GM19372 (cell line): ENCODE data around the gene KAT6B.
"Not testable (repeated sequence)": the region's sequence is repeated elsewhere in the genome, so short reads cannot be mapped to it uniquely, and the experiment has no call there.

Source experiments
- ATAC-seq: cut with Tn5 transposase; IDR thresholded peaks from one replicate; pipeline ENCODE4 v1.9.1; 2021; ENCODE audit warnings: mild to moderate bottlenecking, low read depth, moderate library complexity; ENCODE audit not compliant: unreplicated experiment

KAT6B gene

DNA sequence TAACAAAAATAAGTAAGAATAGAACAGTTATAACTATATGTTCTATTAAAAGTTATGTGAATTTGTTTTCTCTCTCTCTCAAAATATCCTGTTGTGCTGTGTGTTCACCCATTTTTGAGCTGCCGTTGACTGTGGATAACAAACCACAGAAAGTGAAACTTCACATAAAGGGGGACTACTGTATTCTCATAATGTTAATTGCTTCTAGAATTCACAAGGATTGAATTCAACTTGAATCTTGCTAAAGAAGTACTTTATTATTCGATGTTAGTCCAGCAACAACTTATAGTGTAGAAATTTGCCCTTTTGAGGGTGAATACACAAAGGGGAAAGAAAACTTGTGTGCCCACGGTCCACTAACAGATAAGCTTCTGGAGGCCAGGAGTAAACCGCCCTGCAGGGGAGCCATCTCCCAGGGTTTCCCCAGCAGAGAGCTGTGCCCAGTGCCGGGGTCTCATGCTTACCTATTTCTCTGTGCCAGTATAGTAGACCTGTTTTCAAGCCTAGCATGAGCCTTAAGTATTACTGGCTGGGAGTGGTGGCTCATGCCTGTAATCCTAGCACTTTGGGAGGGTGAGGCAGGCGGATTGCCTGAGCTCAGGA is 87.1 kb downstream of the KAT6B start:
- no peak for ATAC-seq

DNA sequence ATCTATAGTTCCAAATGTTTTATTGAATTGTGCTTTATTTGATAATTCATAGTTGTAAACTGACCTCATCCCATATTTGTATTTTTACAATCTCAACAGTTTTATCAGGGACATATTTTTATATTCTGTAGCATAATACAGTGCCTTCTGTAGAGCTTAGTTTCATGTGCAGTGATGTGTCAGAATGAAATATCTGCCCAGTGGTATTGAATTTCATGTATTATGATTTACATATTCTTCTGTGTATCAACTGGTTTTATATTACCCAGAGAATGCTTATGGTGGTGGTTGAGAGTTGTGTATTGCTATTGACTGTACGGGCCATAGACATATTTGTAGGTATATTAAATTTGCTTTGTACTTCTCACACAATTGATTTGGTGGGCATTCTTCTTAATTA is 89.9 kb downstream of the KAT6B start:
- ATAC-seq, result no peak

DNA sequence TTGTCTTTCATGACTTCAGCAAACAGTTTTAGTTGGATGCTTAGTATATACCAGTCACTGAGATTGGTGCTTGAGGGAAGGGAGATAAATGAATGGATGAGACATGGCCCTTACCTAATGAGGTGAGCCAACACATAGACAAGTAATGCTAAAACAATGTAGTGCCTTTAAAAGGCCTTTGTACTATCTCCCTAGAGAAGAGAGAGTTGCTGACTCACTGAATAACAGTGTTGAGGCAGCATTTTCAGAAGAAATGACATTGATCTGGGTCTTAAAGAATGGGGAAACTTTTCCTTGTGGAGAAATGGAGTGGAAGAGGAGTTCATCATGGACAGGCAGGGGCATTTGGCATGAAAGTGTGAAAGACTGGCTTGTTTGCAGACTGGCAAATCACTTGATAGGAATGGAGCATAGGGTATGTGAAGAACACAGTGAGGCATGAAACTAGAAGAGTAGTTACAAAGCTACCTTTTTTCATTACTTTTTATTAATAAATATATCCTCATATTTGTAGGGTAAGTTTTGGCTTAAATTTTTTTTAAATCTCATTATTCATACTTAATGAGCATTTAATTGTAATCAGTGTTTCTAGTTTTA is 91.2 kb downstream of the KAT6B start:
- no peak for ATAC-seq

DNA sequence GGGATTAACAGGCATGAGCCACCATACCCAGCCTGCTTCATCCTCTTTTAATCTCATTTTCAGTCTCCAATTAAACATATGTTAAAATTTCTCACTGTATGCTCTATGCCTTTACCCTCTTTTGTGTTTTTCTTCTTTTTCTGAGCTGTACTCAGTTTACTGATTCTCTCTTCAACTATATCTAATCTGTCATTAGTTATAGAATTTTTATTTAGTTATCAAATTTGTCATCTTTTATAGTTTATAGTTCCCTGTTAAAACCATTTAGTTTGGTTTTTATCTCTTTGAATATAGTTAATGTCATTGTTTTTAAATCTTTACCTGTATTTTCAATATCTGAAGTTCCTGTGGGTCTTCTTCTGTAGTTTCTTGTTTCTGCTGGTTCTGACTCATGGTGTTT is 93.3 kb downstream of the KAT6B start:
- no peak for ATAC-seq

DNA sequence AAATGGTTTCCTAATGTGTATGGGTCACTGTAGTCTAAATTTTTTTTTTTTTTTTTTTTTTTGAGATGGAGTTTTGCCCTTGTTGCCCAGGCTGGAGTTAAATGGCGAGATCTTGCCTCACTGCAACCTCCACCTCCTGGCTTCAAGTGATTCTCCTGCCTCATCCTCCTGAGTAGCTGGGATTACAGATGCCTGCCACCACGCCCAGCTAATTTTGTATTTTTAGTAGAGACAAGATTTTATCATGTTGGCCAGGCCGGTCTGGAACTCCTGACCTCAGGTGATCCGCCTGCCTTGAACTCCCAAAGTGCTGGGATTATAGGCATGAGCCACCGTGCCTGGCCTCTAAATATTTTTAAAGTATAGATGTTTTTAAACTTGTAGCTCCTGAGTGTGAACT is 94.7 kb downstream of the KAT6B start:
- ATAC-seq, result not testable (repeated sequence)

DNA sequence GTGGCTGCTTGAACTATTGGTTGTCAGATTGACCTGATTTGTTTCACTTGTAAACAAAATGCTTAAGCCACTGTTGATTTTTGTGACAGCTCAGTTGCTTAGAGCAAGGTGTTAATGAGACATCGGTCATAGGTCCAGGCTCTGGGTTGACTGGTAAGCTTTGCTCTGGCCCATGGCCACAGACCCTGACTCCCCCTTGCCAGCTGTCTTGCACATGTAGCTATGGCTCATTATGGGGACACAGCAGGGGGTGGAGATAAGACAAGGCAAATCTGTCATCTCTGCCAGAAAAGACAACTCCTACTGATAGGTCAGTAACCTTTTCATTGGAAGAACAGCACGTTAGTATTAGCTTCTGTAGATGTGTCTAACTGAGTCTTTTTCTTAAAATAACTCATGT is 95.3 kb downstream of the KAT6B start:
- no peak for ATAC-seq

DNA sequence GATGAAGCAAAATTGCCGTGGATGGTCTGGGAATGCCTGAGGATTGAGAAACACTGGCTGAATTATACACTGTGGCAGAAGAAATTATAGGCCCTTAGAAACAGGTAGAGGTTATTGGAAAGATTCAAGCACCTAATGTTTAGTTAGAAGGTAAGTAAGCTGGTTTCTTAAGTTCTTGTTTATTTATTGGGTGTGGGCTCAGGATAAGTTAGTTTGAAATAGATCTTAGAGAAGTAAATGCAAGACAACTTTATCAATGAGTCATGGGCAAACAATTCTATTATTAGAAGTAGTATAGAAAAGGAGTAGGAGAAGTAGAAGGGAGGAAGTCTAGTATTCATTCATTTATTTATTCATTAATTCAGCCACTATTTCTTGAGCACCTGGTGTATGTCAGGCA is 96.5 kb downstream of the KAT6B start:
- ATAC-seq, result no peak

DNA sequence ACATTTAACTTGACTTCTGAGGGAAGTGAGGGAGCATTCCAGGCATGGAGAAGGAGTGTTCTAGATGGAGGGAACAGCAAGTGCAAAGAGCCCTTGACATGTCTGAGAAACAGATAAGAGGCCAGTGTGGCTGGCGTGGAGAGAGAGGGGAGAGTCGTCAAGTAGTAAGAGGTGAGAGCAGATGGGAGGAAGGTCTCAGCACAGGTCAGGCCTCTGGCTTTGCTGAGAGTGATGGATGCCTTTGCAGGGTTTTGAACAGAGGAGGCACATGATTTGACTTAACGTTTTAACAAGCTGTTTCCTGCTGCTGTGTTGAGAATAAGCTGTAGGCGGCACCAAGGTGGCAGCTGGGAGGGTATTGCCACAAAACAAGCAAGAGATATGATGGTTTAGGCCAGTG is 97.2 kb downstream of the KAT6B start:
- ATAC-seq, result no peak

DNA sequence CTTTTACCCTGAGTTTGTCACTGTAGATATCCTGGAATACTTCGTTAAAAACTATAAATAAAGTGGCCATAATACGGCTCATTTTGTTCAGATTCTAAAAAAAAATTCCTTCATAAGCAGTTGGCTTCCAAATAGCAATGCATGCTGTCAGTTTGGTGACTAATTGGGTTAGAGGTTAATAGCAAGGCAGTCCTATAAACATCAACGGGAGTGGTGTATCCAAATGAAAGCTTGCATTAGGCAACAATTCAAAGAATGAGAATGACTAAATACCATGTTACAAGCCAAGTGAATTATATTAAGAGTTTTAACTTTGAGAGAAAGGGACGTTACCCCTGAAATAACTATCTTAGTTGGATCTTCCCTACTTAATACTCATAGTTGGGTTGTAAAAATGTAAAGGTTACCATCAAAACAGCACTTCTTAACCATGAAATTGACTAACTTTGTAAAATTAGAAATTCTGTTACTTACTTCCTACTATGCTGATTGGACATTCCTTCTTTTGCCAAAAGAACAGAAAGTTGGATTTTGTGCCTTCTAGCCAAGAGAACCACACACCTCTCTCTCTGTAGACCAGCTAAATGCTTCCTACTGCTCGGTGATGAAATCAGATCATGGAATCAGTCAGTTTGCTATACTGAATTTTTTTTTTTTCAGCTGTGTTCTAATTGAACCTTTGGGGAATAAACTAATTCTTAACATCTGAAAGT is 98.0 kb downstream of the KAT6B start:
- ATAC-seq, result no peak

DNA sequence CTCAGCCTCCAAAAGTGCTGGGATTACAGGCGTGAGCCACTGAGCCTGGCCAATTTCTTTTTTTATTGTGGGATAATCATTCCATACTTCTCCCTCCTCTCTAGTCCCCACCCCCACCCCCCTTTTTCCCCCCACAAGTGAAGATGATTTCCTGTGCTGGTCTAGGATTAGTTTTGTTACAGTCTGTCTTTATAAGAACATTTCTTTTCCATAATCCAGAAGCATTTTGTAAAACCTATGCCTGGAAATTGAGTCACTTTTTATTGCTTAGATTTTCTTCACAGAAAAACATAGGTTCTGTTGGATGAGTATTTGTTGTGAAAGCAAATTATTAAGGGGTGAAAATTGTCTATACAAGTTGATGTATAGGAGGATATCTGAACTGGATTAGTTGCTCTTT is 98.9 kb downstream of the KAT6B start:
- no peak for ATAC-seq

DNA sequence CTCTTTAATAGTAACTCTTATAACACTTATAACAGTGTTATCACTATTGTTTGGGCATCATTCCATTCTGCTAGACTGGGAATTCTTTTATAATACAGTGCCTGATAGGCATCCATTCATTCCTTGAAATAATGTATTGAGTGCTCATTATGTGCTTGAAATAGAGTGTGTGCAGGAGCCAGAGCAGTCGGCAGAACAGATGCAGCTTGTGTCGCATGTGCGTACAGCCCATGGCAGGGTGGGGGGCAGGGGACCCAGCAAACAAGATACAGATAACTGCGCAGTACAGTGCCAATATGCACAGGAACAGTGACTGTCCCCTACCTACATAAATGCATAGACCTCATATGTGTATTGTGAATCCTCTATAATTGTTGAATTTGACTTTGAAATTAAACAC is 99.3 kb downstream of the KAT6B start:
- no peak for ATAC-seq

DNA sequence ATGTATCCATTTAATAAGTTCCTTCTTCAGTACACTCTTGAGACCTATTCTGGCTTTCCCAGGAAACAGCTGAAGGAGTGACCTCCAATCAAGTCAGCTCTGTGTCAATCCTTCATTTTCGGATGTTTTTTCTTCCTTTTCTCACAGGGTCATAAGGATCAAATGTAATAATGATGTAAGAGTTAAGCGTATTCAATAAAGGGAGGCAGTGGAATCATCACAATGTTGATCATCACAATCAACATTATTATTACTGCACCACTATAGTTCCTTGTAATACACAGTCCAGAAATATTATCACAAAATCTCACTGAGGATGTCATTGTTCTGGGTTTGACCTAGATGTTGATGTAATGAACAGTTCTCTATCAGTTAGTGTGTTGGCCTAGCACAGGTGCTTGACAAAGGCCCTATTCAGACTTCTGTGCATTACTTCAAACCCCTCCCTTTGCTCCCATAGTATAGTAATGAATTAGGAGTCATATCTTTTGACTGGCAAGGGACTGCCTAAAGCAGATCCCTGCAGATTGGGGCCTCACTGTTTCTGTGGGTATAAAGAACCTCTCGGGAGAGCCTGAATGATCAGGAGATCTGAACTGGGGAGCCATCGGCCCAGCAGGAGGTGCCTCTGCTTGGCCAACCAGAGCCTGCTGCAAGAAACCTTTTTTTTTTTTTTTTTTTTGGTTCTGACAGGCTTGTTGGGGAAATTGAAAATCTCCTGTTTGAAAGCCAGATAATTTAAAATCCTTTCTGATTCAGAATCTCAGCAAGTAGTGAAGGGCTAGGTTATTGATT is 100.6 kb downstream of the KAT6B start:
- no peak for ATAC-seq

DNA sequence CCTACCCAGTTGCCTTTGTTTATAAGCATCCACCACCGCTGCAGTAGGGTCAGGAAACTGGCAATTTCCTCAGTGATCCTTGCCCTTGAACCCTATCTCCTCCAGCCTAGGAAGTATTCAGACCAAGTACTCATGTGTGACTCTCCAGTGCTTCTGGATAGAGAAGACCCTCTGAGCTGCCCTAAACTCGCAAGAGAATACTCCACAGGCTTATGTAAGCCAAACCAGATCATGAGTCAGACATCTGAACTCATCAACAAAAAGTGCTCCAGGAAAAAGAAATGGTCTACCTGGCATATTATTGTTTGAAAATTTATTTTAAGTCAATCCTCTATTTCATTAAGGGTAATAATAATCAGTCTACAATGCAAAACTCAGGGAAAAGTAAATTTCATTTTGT is 101.3 kb downstream of the KAT6B start:
- no peak for ATAC-seq

DNA sequence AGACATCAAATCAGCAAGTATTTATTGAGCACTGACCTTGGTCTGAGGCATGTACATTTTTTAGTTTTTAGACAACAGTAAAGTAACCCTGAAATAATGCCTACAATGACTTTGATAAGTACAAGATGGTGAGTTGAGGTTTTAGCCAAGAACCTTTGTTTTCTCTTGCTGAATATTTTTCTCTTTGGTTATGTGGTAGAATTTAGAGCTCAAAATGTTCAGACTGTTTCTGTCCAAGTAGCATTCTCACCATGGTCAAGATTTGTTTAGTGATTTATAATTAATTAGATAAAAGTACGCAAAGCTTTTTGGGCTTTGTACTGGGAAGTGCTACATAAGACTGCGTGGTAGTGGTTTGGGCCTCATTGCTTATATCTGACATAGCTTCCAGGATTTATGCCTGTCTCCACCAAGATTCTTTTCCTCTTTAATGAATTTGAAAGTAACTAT is 102.4 kb downstream of the KAT6B start:
- no peak for ATAC-seq

DNA sequence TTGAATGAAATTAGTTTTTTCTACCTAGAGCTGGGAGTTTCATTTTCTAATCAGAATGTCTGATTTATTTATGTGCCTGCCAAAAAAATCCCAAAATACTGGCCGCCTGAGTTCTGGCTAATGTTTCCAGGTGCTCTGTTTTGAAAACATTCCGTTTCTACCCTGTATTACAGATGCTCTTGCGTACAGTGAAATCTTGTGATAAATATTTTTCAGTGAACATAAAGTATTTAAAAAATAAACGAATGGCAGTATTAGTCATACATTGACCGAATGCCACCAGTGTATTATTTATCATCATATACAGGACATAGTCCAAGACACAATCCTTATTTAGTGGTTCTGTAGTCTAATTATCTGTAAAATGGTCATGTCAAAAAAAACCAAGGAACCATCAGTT is 102.8 kb downstream of the KAT6B start:
- no peak for ATAC-seq

DNA sequence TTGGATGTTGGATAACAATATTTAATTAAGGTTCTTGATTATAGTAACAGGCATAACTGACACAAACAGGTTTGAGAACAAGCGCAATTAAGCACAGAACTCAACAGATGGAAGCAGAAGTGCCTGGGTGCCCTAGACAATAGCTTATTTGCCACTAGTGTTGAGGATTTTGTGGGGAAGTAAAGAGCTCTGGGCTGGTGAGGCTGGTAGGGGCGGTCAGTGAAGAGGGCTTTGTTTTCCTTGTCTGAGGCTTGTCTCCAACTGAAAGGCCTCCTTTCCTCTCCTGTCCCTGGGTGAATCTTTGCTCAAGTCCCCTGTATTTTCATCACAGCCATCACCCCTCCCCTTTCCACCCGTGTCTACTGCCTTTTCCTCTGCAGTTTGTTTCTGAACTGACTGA is 104.6 kb downstream of the KAT6B start:
- no peak for ATAC-seq

DNA sequence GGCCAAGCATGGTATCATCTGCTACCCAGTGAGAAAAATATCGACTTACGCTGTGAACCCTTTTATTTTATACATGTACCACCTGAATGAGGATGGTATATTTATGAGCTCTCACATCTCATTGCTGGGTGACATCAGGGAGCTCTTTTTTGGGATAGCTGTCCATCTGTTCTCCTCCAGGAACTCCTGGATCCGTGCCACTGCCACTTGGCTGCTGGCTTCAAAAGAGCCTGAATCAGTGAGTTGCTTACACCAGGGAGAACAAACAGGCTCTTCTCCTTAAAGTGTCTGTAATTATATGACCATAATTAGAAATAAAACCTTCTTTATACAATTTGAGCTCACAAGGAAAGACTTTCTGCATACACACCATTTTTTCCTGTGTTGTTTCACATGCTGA is 106.2 kb downstream of the KAT6B start:
- no peak for ATAC-seq

DNA sequence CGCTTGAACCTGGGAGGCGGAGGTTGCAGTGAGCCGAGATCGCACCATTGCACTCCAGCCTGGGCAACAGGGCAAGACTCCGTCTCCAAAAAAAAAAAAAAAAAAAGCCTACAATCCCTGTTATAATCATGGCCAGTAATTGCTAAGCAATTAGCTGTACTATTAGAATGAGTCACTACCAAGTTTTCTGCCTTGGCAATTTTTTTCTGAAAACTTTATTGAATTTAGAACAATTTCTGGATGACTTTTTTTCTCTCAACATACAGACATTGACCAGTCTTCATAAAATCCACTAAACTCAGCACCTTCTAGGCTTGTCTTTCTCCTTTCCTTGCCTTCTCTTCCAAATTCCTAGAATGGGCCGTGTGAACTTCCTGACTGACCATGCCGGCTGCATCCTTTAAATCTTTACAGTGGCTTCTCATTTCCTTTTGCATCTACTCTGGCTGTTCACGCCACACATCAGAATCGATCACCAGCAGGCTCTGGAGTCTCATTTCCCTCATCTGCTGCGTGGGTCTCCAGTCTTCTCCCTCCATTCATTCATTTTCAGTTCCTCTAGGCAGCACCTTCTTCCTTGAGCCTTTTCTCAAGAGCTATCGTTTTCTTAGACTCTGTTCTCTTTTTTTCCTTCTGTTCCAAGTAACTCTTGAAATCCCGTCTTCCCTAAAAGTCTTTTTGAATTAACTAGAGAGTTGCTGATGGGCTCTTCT is 107.9 kb downstream of the KAT6B start:
- ATAC-seq, result no peak

DNA sequence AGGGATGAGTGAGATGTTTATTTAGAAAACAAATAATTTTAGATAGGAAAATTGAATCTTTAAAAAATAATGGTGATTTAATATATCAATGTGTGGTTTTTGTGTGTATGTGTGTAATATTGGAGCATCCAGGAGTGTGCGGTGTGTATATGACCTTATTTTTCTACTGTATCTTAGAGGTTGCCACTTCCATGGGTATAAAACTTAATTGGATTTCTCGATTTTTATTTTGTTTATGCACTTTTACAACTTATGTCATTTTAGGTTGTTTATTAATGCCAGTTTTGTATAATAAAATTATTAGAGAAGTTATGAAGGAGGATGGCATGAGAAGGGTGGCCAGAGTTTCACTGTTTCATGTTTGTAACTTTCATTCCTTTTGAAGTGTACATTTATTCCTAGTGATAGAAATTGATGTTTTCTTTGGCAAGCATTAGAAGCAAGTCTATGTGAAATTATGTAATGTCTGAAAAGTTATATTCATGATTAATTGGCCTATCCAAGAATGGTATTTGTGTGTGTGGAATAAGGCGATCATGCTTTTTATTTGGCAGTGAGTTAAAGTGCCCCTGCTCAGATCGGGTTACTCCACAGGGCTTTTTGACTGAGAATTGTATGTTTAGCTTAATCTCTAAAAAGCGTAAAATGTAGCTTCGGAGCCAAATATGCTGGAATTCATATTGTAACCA is 110.3 kb downstream of the KAT6B start:
- ATAC-seq, result no peak

DNA sequence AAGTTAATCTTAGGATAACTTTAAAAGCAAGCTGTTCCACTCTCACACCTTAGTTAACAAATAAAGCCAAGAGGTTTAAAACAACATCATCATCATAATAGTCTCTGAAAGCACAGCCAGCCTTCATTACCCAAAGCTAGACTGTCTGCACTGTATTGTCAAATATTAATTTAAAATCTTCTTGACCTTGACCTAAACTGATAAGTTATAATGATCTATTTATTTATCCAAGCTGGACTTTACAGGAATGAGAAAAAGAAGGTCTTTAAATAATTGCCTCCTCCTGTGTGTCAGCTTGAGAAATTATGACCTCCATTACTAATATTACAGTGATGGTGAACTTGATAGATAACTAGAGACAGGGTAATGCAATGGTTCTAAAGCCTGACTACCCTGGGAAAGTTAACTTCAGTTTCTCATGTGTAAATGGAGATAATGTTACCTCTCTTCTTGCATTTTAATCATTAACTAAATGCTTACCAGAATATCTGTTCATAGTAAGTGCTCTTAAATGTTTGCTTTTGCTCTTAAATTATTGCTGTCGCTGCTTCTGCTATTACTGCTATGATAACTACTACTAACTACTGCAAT is 111.0 kb downstream of the KAT6B start:
- no peak for ATAC-seq
